ENCODE measurements around the gene GLS2. TPM values are rescaled to one million over a fixed set of nuclear protein-coding genes. Genes with fewer than 3 reads are reported as not detected.

Gene GLS2
- total and polyA plus RNA-seq, 2 donors (not counting 1 experiment from before 2014, with no cell fraction given) = 5.3 to 7.2 TPM

- TF ChIP-seq EZH2 (IDR thresholded peaks at IDR 0.05; ENCODE audit: borderline replicate concordance, insufficient read depth, low read depth, low read length, poor library complexity, severe bottlenecking) (no peak), CTCF (IDR thresholded peaks at IDR 0.05) (no peak)
- peak overlapping the region; percentile 63 for H3K9ac ChIP-seq (ENCODE audit: low read length)
- Mint-ChIP-seq H3K27me3 (peaks cover 4% of the 10 kb centered on the region), H3K4me1 (peaks cover 22% of the 10 kb centered on the region), H3K27ac (no peak overlapping the region), H3K9me3 (ENCODE audit: insufficient read depth) (no peaks in the 10 kb centered on the region), H3K4me3 (peak overlapping the region; percentile 85)
- H3K36me3 ChIP-seq (replicated peaks in 1 of 2; ENCODE audit: control extremely low read depth in 1 of 2, control insufficient read depth in 1 of 2, extremely low read depth in 1 of 2, insufficient read depth in 2 of 2, low read length in 1 of 2) = no peaks in the 10 kb centered on the region
- H3K4me1 ChIP-seq (ENCODE audit: control insufficient read depth in 2 of 2, insufficient read depth in 2 of 2, low read length in 2 of 2) = peaks cover 12 to 20% of the 10 kb centered on the region in 2 donors
- H4K20me1 ChIP-seq (ENCODE audit: control insufficient read depth, insufficient read depth, low read length, poor library complexity, severe bottlenecking) = no peaks in the 10 kb centered on the region
- peak overlapping the region; percentile 83 for H2AFZ ChIP-seq (ENCODE audit: insufficient read depth, low read depth, low read length, poor library complexity, severe bottlenecking)
- H3K27ac ChIP-seq (ENCODE audit: low read length in 2 of 2) = no peak overlapping the region
- no peaks in the 10 kb centered on the region for H3K27me3 ChIP-seq (replicated peaks in 1 of 4; ENCODE audit: control extremely low read depth in 1 of 4, control insufficient read depth in 3 of 4, insufficient read depth in 4 of 4, low read length in 3 of 4)
- ATAC-seq (ENCODE audit: low read depth) = peak; percentile 21
- peak overlapping the region; percentile 41 to 48 (median 41) for H3K4me3 ChIP-seq (ENCODE audit: control extremely low read depth in 1 of 5, extremely low read depth in 1 of 5, insufficient read depth in 1 of 5, low read depth in 2 of 5, low read length in 4 of 5)
- intact Hi-C loops (cut with micrococcal nuclease) = loop anchor here (5.0 kb wide), 1 partner anchor 111 kb away; the partner anchor contains the start of gene BAZ2A
- no peaks in the 10 kb centered on the region for H3K9me3 ChIP-seq (ENCODE audit: control extremely low read depth in 1 of 3, control insufficient read depth in 2 of 3, insufficient read depth in 1 of 3, low read length in 2 of 3)
- DNase-seq = no peak
- ChIA-PET POLR2A (interaction anchor here (0.6 to 1.2 kb wide), 5 partner anchors 26 to 556 kb away, joined by 3 to 6 read pairs (median 4); partner anchors contain the start of gene IL23A), CTCF (interaction anchor here (0.7 to 3.1 kb wide), 7 partner anchors 7 to 487 kb away, joined by 3 to 15 read pairs (median 5); no protein-coding TSS in a partner anchor)
- H3K79me2 ChIP-seq (ENCODE audit: control insufficient read depth, insufficient read depth, low read length) = no peaks in the 10 kb centered on the region
- H3K4me2 ChIP-seq (replicated peaks; ENCODE audit: low read depth, low read length, poor library complexity, severe bottlenecking) = peak overlapping the region; percentile 66
- 100% methylated on average over 1 of the region's 8 CpGs for WGBS (ENCODE audit: insufficient coverage)
Measured at GRCh38 chr12:56521209-56521589, 33.2 kb upstream of the GLS2 start.

GRCh38 chr12:56520506-56520905 lies 32.5 kb upstream of the GLS2 start:
- H3K9me3 Mint-ChIP-seq (ENCODE audit: insufficient read depth) = no peaks in the 10 kb centered on the region
- Histone ChIP-seq H3K4me3 (ENCODE audit: control extremely low read depth in 1 of 5, extremely low read depth in 1 of 5, insufficient read depth in 1 of 5, low read depth in 2 of 5, low read length in 4 of 5) (no peak overlapping the region), H2AFZ (ENCODE audit: insufficient read depth, low read depth, low read length, poor library complexity, severe bottlenecking) (no peak overlapping the region), H3K9ac (ENCODE audit: low read length) (no peak overlapping the region), H3K27ac (ENCODE audit: low read length in 2 of 2) (no peak overlapping the region), H3K79me2 (ENCODE audit: control insufficient read depth, insufficient read depth, low read length) (no peaks in the 10 kb centered on the region), H4K20me1 (ENCODE audit: control insufficient read depth, insufficient read depth, low read length, poor library complexity, severe bottlenecking) (no peaks in the 10 kb centered on the region), H3K4me2 (replicated peaks; ENCODE audit: low read depth, low read length, poor library complexity, severe bottlenecking) (no peak overlapping the region), H3K36me3 (replicated peaks in 1 of 2; ENCODE audit: control extremely low read depth in 1 of 2, control insufficient read depth in 1 of 2, extremely low read depth in 1 of 2, insufficient read depth in 2 of 2, low read length in 1 of 2) (no peaks in the 10 kb centered on the region), H3K27me3 (replicated peaks in 1 of 4; ENCODE audit: control extremely low read depth in 1 of 4, control insufficient read depth in 3 of 4, insufficient read depth in 4 of 4, low read length in 3 of 4) (no peaks in the 10 kb centered on the region), H3K4me1 (ENCODE audit: control insufficient read depth in 2 of 2, insufficient read depth in 2 of 2, low read length in 2 of 2) (peaks cover 12 to 20% of the 10 kb centered on the region in 2 donors), H3K9me3 (ENCODE audit: control extremely low read depth in 1 of 3, control insufficient read depth in 2 of 3, insufficient read depth in 1 of 3, low read length in 2 of 3) (no peaks in the 10 kb centered on the region)
- intact Hi-C loops (cut with micrococcal nuclease) = loop anchor here (5.0 kb wide), 1 partner anchor 112 kb away; the partner anchor contains the start of gene BAZ2A
- ChIA-PET POLR2A (no interaction called here), CTCF (interaction anchor here (1.4 to 1.7 kb wide), 2 partner anchors 9 to 116 kb away, joined by 3 to 14 read pairs; no protein-coding TSS in a partner anchor)
- DNase-seq (no peak), ATAC-seq (ENCODE audit: low read depth) (no peak)
- WGBS (ENCODE audit: insufficient coverage) = no CpG with 5 or more reads among the region's 1 CpG
- peak overlapping the region; percentile 26 for H3K4me3 Mint-ChIP-seq
- peaks cover 4% of the 10 kb centered on the region for H3K27me3 Mint-ChIP-seq
- no peak for TF ChIP-seq EZH2 (IDR thresholded peaks at IDR 0.05; ENCODE audit: borderline replicate concordance, insufficient read depth, low read depth, low read length, poor library complexity, severe bottlenecking)
- no peak for TF ChIP-seq CTCF (IDR thresholded peaks at IDR 0.05)
- peaks cover 22% of the 10 kb centered on the region for H3K4me1 Mint-ChIP-seq
- H3K27ac Mint-ChIP-seq = no peak overlapping the region
